22Rv1 (cell line): ENCODE data around the gene OR1N1.
"Not testable (repeated sequence)": the region's sequence is repeated elsewhere in the genome, so short reads cannot be mapped to it uniquely, and the experiment has no call there.

Source experiments
- H3K27ac ChIP-seq: fragments of 450-650 bp; 2 replicates; pipeline ENCODE4 v1.5.1; 2017
- ZFX ChIP-seq: fragments of 450-650 bp; IDR thresholded peaks from 2 replicates; pipeline ENCODE4 v1.6.1; 2017; ENCODE audit warnings: antibody characterized with exemption, borderline replicate concordance
- TF ChIP-seq, protein P1 (sequence below): fragments of 450-650 bp; IDR thresholded peaks from 2 replicates; pipeline ENCODE4 v1.5.1; 2017; ENCODE audit warnings: mild to moderate bottlenecking

The OR1N1 gene

DNA sequence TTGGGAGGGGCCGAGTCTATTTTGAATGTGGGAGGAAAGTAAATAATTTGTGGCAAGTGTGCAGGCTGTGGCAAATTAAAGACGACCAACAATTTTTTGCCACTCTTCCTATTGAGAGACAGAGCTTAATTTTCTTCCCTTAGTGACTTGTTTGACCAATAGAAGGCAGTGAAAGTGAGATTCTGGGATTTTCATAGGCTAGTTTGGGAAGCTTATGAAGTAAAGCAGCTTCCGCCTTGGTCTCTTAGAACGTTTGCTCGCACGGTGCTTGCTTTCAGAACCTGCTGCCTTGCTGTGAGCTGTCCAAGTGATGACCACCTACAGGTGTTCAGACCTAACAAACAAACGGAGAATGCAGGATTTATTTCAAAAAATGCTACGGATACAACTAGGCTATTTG, 19.1 kb upstream of the OR1N1 start:
- no peak overlapping the region for H3K27ac ChIP-seq
- TF ChIP-seq, protein P1, sequence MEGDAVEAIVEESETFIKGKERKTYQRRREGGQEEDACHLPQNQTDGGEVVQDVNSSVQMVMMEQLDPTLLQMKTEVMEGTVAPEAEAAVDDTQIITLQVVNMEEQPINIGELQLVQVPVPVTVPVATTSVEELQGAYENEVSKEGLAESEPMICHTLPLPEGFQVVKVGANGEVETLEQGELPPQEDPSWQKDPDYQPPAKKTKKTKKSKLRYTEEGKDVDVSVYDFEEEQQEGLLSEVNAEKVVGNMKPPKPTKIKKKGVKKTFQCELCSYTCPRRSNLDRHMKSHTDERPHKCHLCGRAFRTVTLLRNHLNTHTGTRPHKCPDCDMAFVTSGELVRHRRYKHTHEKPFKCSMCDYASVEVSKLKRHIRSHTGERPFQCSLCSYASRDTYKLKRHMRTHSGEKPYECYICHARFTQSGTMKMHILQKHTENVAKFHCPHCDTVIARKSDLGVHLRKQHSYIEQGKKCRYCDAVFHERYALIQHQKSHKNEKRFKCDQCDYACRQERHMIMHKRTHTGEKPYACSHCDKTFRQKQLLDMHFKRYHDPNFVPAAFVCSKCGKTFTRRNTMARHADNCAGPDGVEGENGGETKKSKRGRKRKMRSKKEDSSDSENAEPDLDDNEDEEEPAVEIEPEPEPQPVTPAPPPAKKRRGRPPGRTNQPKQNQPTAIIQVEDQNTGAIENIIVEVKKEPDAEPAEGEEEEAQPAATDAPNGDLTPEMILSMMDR, result no peak
- no peak for TF ChIP-seq ZFX

GRCh38 chr9:122538757-122539156, 11.7 kb upstream of the OR1N1 start:
- no peak overlapping the region for H3K27ac ChIP-seq
- TF ChIP-seq, protein P1, result no peak
- TF ChIP-seq ZFX, result no peak

DNA sequence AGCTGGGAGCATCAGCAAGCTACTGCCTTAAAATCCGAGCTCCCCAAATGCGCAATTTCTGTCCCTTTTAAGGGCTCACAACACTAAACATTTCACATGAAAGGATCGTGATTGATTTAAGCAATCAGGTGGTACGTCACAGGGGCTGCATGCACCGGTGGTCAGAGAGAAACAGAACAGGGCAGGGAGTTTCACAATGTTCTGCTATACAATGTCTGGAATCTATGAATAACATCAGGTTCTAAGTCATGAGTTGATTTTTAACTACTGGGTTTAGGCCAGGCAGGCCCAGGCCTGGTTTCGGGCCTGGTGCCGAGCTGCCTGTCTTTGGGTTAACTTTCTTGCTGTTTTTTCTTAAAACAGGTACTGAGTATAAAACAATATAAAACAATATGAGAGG, 10.0 kb upstream of the OR1N1 start:
- H3K27ac ChIP-seq, result not testable (repeated sequence)

- TF ChIP-seq, protein P1, result no peak
- TF ChIP-seq ZFX, result no peak
- H3K27ac ChIP-seq, result no peak overlapping the region
These were observed 9.0 kb upstream of the OR1N1 start for GRCh38 chr9:122536134-122536533.

- not testable (repeated sequence) for H3K27ac ChIP-seq
These were observed 4.1 kb upstream of the OR1N1 start for GRCh38 chr9:122531157-122531556.

DNA sequence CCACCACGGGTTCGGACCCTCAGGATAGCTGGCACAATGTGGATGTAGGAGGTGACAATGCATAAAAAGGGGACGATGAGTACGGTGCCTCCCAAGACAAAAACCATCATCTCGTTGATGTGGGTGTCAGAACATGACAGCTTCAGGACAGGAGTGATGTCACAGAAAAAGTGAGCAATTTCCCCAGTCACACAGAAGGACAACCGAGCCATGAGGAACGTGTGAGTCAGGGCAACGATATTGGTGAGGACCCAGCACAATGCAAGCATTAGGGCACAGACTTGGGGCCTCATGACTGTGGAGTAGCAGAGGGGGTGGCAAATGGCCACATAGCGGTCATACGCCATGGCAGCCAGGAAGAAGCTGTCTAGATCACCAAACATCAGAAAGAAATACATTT, 491 bp downstream of the OR1N1 start:
- no peak overlapping the region for H3K27ac ChIP-seq
- TF ChIP-seq, protein P1, result no peak
- no peak for TF ChIP-seq ZFX

GRCh38 chr9:122519376-122519775, 7.7 kb downstream of the OR1N1 start:
- no peak for TF ChIP-seq ZFX
- TF ChIP-seq, protein P1, result no peak

GRCh38 chr9:122518841-122519240, 8.3 kb downstream of the OR1N1 start, which contains the start of gene OR1J4:
Gene OR1J4 (plus strand): TSS chr9:122519141. CDS start chr9:122519141, 0 bp downstream.
- no peak for TF ChIP-seq ZFX
- TF ChIP-seq, protein P1, result no peak
- H3K27ac ChIP-seq, result no peak within 1 kb of the TSS

More at GRCh38 chr9:122519376-122519775, 7.7 kb downstream of the OR1N1 start:
- no peak overlapping the region for H3K27ac ChIP-seq

- TF ChIP-seq, protein P1, result no peak
- no peak for TF ChIP-seq ZFX
- no peak overlapping the region for H3K27ac ChIP-seq
These were observed 8.9 kb downstream of the OR1N1 start for GRCh38 chr9:122518226-122518625.
